Esophagus squamous epithelium (tissue), 4 donors: ENCODE data around the gene RNF112.

ENCODE experiments used
- CTCF ChIP-seq, 6 experiments: fragments of 450-650 bp in 4 of 6; fragments of 200-600 bp in 2 of 6; sonication (generic) in 2 of 6; IDR thresholded peaks; one replicate each; pipeline ENCODE4 v1.5.1; 2016 to 2019; ENCODE audit warnings: antibody characterized with exemption in 6 of 6, mild to moderate bottlenecking in 4 of 6, moderate library complexity in 4 of 6
- POLR2A ChIP-seq, 4 donors: fragments of 450-650 bp; IDR thresholded peaks; one replicate each; pipeline ENCODE4 v1.6.1; 2017; ENCODE audit warnings: antibody characterized with exemption in 4 of 4, mild to moderate bottlenecking in 4 of 4, moderate library complexity in 3 of 4

GRCh38 chr17:19381361-19381740 lies 29.7 kb upstream of the RNF112 start:
- TF ChIP-seq CTCF (IDR thresholded peaks at IDR 0.05) (no peak), POLR2A (IDR thresholded peaks at IDR 0.05) (no peak)
